ENCODE measurements around the gene ITGB5.

The ITGB5 gene

GRCh38 chr3:124818398-124819091 lies 68.6 kb downstream of the ITGB5 start:
- no peak overlapping the region for H3K4me2 ChIP-seq (ENCODE audit: low read length)
- no peak overlapping the region for H2AFZ ChIP-seq (ENCODE audit: low read depth, low read length)
- no peak overlapping the region for H3K9ac ChIP-seq (ENCODE audit: low read length)

GRCh38 chr3:124817079-124817478 lies 70.1 kb downstream of the ITGB5 start:
- TF ChIP-seq, protein P1, sequence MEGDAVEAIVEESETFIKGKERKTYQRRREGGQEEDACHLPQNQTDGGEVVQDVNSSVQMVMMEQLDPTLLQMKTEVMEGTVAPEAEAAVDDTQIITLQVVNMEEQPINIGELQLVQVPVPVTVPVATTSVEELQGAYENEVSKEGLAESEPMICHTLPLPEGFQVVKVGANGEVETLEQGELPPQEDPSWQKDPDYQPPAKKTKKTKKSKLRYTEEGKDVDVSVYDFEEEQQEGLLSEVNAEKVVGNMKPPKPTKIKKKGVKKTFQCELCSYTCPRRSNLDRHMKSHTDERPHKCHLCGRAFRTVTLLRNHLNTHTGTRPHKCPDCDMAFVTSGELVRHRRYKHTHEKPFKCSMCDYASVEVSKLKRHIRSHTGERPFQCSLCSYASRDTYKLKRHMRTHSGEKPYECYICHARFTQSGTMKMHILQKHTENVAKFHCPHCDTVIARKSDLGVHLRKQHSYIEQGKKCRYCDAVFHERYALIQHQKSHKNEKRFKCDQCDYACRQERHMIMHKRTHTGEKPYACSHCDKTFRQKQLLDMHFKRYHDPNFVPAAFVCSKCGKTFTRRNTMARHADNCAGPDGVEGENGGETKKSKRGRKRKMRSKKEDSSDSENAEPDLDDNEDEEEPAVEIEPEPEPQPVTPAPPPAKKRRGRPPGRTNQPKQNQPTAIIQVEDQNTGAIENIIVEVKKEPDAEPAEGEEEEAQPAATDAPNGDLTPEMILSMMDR (IDR thresholded peaks at IDR 0.05; ENCODE audit: low read depth, low read length): no peak
- no peak for TF ChIP-seq EZH2phosphoT487 (IDR thresholded peaks at IDR 0.05; ENCODE audit: low read depth)
- Histone ChIP-seq H2AFZ (ENCODE audit: low read depth, low read length) (no peak overlapping the region), H4K20me1 (ENCODE audit: insufficient read depth, low read length) (no peaks in the 10 kb centered on the region), H3K4me3 (ENCODE audit: low read length) (no peak overlapping the region), H3K36me3 (replicated peaks; ENCODE audit: low read depth, low read length) (no peaks in the 10 kb centered on the region), H3K27me3 (ENCODE audit: low read depth, low read length) (peaks cover 27% of the 10 kb centered on the region), H3K9me3 (ENCODE audit: insufficient read depth, low read length) (no peaks in the 10 kb centered on the region), H3K4me2 (ENCODE audit: low read length) (no peak overlapping the region), H3K9ac (ENCODE audit: low read length) (no peak overlapping the region), H3K79me2 (ENCODE audit: low read length) (no peaks in the 10 kb centered on the region), H3K27ac (ENCODE audit: low read length) (no peak overlapping the region), H3K4me1 (ENCODE audit: low read length) (no peaks in the 10 kb centered on the region)

More at GRCh38 chr3:124818398-124819091, 68.6 kb downstream of the ITGB5 start:
- no peak for TF ChIP-seq EZH2phosphoT487 (IDR thresholded peaks at IDR 0.05; ENCODE audit: low read depth)
- TF ChIP-seq, protein P1 (IDR thresholded peaks at IDR 0.05; ENCODE audit: low read depth, low read length): no peak
- no peaks in the 10 kb centered on the region for H4K20me1 ChIP-seq (ENCODE audit: insufficient read depth, low read length)
- peaks cover 27% of the 10 kb centered on the region for H3K27me3 ChIP-seq (ENCODE audit: low read depth, low read length)
- no peaks in the 10 kb centered on the region for H3K4me1 ChIP-seq (ENCODE audit: low read length)
- H3K36me3 ChIP-seq (replicated peaks; ENCODE audit: low read depth, low read length): no peaks in the 10 kb centered on the region
- no peak overlapping the region for H3K27ac ChIP-seq (ENCODE audit: low read length)
- no peak overlapping the region for H3K4me3 ChIP-seq (ENCODE audit: low read length)
- H3K9me3 ChIP-seq (ENCODE audit: insufficient read depth, low read length): no peaks in the 10 kb centered on the region
- H3K79me2 ChIP-seq (ENCODE audit: low read length): no peaks in the 10 kb centered on the region

GRCh38 chr3:124816206-124816605 lies 71.0 kb downstream of the ITGB5 start:
- no peak overlapping the region for H3K4me2 ChIP-seq (ENCODE audit: low read length)

GRCh38 chr3:124815781-124816180 lies 71.4 kb downstream of the ITGB5 start:
- Histone ChIP-seq H3K36me3 (replicated peaks; ENCODE audit: low read depth, low read length) (no peaks in the 10 kb centered on the region), H3K9ac (ENCODE audit: low read length) (no peak overlapping the region), H3K4me1 (ENCODE audit: low read length) (no peaks in the 10 kb centered on the region), H2AFZ (ENCODE audit: low read depth, low read length) (no peak overlapping the region), H3K79me2 (ENCODE audit: low read length) (no peaks in the 10 kb centered on the region), H4K20me1 (ENCODE audit: insufficient read depth, low read length) (no peaks in the 10 kb centered on the region), H3K27me3 (ENCODE audit: low read depth, low read length) (peaks cover 29% of the 10 kb centered on the region), H3K27ac (ENCODE audit: low read length) (no peak overlapping the region), H3K4me3 (ENCODE audit: low read length) (no peak overlapping the region), H3K4me2 (ENCODE audit: low read length) (no peak overlapping the region), H3K9me3 (ENCODE audit: insufficient read depth, low read length) (no peaks in the 10 kb centered on the region)
- TF ChIP-seq, protein P1 (IDR thresholded peaks at IDR 0.05; ENCODE audit: low read depth, low read length): no peak
- TF ChIP-seq EZH2phosphoT487 (IDR thresholded peaks at IDR 0.05; ENCODE audit: low read depth): no peak

More at GRCh38 chr3:124816206-124816605, 71.0 kb downstream of the ITGB5 start:
- H2AFZ ChIP-seq (ENCODE audit: low read depth, low read length): no peak overlapping the region
- H3K27me3 ChIP-seq (ENCODE audit: low read depth, low read length): peaks cover 29% of the 10 kb centered on the region
- H3K9ac ChIP-seq (ENCODE audit: low read length): no peak overlapping the region
- no peaks in the 10 kb centered on the region for H3K36me3 ChIP-seq (replicated peaks; ENCODE audit: low read depth, low read length)
- no peaks in the 10 kb centered on the region for H3K4me1 ChIP-seq (ENCODE audit: low read length)
- H3K27ac ChIP-seq (ENCODE audit: low read length): no peak overlapping the region
- H3K9me3 ChIP-seq (ENCODE audit: insufficient read depth, low read length): no peaks in the 10 kb centered on the region
- H3K4me3 ChIP-seq (ENCODE audit: low read length): no peak overlapping the region
- H4K20me1 ChIP-seq (ENCODE audit: insufficient read depth, low read length): no peaks in the 10 kb centered on the region
- TF ChIP-seq, protein P1 (IDR thresholded peaks at IDR 0.05; ENCODE audit: low read depth, low read length): no peak
- TF ChIP-seq EZH2phosphoT487 (IDR thresholded peaks at IDR 0.05; ENCODE audit: low read depth): no peak
- H3K79me2 ChIP-seq (ENCODE audit: low read length): no peaks in the 10 kb centered on the region
